Neural progenitor cell (in vitro differentiated cells): ENCODE measurements around the gene CREB3L2. TPM values are rescaled to one million over a fixed set of nuclear protein-coding genes. Genes with fewer than 3 reads are reported as not detected.

Source experiments
- DNase-seq: peaks from one replicate; pipeline ENCODE4 v3.0.0-alpha.2; 2016; ENCODE audit warnings: low spot score
- H2AFZ ChIP-seq: fragments of 200-600 bp; sonication (generic); replicated peaks from 2 replicates; pipeline ENCODE4 v1.6.1; 2016; ENCODE audit warnings: antibody characterized with exemption
- H3F3A ChIP-seq: fragments of 200-600 bp; sonication (generic); 2 replicates; pipeline ENCODE4 v1.6.1; 2016; ENCODE audit warnings: antibody characterized with exemption, low read depth
- H3K27ac ChIP-seq: fragments of 200-600 bp; sonication (generic); 2 replicates; pipeline ENCODE4 v1.5.1; 2016; ENCODE audit warnings: mild to moderate bottlenecking
- H3K27me3 ChIP-seq: fragments of 200-600 bp; sonication (generic); 2 replicates; pipeline ENCODE4 v1.6.1; 2016; ENCODE audit warnings: mild to moderate bottlenecking, moderate library complexity
- H3K36me3 ChIP-seq: fragments of 200-600 bp; sonication (generic); 2 replicates; pipeline ENCODE4 v1.5.1; 2016
- H3K4me1 ChIP-seq: fragments of 200-600 bp; sonication (generic); 2 replicates; pipeline ENCODE4 v1.6.1; 2016; ENCODE audit warnings: mixed run types
- H3K4me2 ChIP-seq: fragments of 200-600 bp; sonication (generic); 2 replicates; pipeline ENCODE4 v1.6.1; 2016
- H3K4me3 ChIP-seq: fragments of 200-600 bp; sonication (generic); 2 replicates; pipeline ENCODE4 v1.5.1; 2016
- H3K79me2 ChIP-seq: fragments of 200-600 bp; sonication (generic); 2 replicates; pipeline ENCODE4 v1.6.1; 2016; ENCODE audit warnings: low read depth
- H3K9ac ChIP-seq: fragments of 200-600 bp; sonication (generic); 2 replicates; pipeline ENCODE4 v1.6.1; 2016
- H3K9me3 ChIP-seq: fragments of 200-600 bp; sonication (generic); 2 replicates; pipeline ENCODE4 v1.5.1; 2016; ENCODE audit warnings: low read depth
- H4K20me1 ChIP-seq: fragments of 200-600 bp; sonication (generic); 2 replicates; pipeline ENCODE4 v1.6.1; 2016; ENCODE audit warnings: low read depth
- H3K27ac Mint-ChIP-seq: 3 replicates; pipeline ENCODE4 v1.8.0; 2021; ENCODE audit warnings: mixed read lengths
- H3K27me3 Mint-ChIP-seq: 2 replicates; pipeline ENCODE4 v1.8.0; 2022; ENCODE audit warnings: low read depth, mild to moderate bottlenecking, inconsistent platforms, moderate library complexity, mixed read lengths; ENCODE audit not compliant: insufficient read depth
- H3K36me3 Mint-ChIP-seq: 3 replicates; pipeline ENCODE4 v1.8.0; 2021; ENCODE audit warnings: mixed read lengths
- H3K4me1 Mint-ChIP-seq: 3 replicates; pipeline ENCODE4 v1.8.0; 2021; ENCODE audit warnings: mixed read lengths
- H3K4me3 Mint-ChIP-seq: 3 replicates; pipeline ENCODE4 v1.8.0; 2021; ENCODE audit warnings: mild to moderate bottlenecking, moderate library complexity, mixed read lengths
- H3K9me3 Mint-ChIP-seq: 3 replicates; pipeline ENCODE4 v1.8.0; 2020; ENCODE audit warnings: mixed read lengths
- EZH2 ChIP-seq: fragments of 200-600 bp; sonication (generic); IDR thresholded peaks from 2 replicates; pipeline ENCODE4 v1.6.1; 2017; ENCODE audit warnings: antibody characterized with exemption, mild to moderate bottlenecking, moderate library complexity
- EZH2phosphoT487 ChIP-seq: fragments of 200-600 bp; sonication (generic); IDR thresholded peaks from 2 replicates; pipeline ENCODE4 v1.6.1; 2017; ENCODE audit warnings: antibody characterized with exemption
- total RNA-seq: library from RNA; depleted of rRNA; stranded (reverse); fragments of >200 nt; gene quantifications from 2 replicates; pipeline ENCODE4 v1.2.3, GENCODE V29; 2015; ENCODE audit warnings: low replicate concordance
- TF ChIP-seq, protein P1 (sequence below): fragments of 200-600 bp; sonication (generic); IDR thresholded peaks from 2 replicates; pipeline ENCODE4 v1.5.1; 2017; ENCODE audit warnings: antibody characterized with exemption, mild to moderate bottlenecking

Gene CREB3L2
- total RNA-seq, 1 donor from 2014 or later: 9.9 TPM

DNA sequence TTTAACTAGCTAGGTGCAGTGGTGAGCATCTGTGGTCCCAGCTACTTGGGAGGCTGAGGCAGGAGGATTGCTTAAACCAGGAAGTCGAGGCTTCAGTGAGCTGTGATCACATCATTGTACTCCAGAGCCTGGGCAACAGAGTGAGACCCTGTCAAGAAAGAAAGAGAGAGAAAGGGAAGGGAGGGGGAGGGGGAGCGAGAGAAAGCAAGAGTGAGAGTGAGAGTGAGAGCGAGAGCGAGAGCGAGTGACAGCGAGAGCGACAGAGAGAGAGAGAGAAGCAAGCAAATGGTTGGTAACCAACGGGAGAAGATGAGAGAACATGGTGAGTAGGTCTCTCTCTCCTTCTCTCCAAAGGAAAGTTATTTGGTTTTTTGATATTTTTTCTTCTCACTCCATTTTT, 85.3 kb downstream of the CREB3L2 start:
- Histone ChIP-seq H3K9me3 (no peaks in the 10 kb centered on the region), H4K20me1 (no peaks in the 10 kb centered on the region), H2AFZ (no peak overlapping the region), H3K9ac (no peak overlapping the region), H3K36me3 (peaks cover 4% of the 10 kb centered on the region), H3K4me3 (no peak overlapping the region), H3K4me1 (no peaks in the 10 kb centered on the region), H3K79me2 (peaks cover 8% of the 10 kb centered on the region), H3K27ac (no peak overlapping the region), H3K27me3 (no peaks in the 10 kb centered on the region), H3F3A (no peaks in the 10 kb centered on the region), H3K4me2 (no peak overlapping the region)
- H3K27ac Mint-ChIP-seq: no peak overlapping the region
- H3K9me3 Mint-ChIP-seq: peaks cover 4% of the 10 kb centered on the region
- peaks cover 13% of the 10 kb centered on the region for H3K4me1 Mint-ChIP-seq
- no peak for TF ChIP-seq EZH2phosphoT487
- no peak for TF ChIP-seq EZH2
- TF ChIP-seq, protein P1, sequence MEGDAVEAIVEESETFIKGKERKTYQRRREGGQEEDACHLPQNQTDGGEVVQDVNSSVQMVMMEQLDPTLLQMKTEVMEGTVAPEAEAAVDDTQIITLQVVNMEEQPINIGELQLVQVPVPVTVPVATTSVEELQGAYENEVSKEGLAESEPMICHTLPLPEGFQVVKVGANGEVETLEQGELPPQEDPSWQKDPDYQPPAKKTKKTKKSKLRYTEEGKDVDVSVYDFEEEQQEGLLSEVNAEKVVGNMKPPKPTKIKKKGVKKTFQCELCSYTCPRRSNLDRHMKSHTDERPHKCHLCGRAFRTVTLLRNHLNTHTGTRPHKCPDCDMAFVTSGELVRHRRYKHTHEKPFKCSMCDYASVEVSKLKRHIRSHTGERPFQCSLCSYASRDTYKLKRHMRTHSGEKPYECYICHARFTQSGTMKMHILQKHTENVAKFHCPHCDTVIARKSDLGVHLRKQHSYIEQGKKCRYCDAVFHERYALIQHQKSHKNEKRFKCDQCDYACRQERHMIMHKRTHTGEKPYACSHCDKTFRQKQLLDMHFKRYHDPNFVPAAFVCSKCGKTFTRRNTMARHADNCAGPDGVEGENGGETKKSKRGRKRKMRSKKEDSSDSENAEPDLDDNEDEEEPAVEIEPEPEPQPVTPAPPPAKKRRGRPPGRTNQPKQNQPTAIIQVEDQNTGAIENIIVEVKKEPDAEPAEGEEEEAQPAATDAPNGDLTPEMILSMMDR: no peak
- peaks cover 4% of the 10 kb centered on the region for H3K27me3 Mint-ChIP-seq
- DNase-seq: no peak
- H3K4me3 Mint-ChIP-seq: no peak overlapping the region
- peaks cover 30% of the 10 kb centered on the region for H3K36me3 Mint-ChIP-seq

DNA sequence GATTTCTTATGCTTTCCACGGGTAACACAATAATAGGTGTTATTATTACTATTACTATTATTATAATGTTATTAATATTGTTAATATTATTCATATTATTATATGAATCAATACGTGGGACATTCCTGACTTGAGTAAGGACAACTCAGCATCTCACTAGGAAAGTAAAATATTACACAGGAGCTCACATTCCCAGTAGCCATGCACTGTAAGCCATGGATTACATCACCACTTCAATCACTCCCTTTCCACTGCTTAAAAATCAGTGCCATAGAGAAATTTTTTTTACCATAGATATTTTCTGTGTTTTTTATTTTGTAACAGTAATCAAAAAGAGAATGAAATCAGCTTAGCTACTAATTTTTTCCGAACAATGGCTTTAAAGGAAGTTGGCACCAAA, 86.6 kb downstream of the CREB3L2 start:
- peaks cover 4% of the 10 kb centered on the region for H3K36me3 ChIP-seq
- no peak overlapping the region for H3K27ac Mint-ChIP-seq
- no peak overlapping the region for H3K27ac ChIP-seq
- no peaks in the 10 kb centered on the region for H3K27me3 ChIP-seq
- H3K36me3 Mint-ChIP-seq: peaks cover 28% of the 10 kb centered on the region
- H3K27me3 Mint-ChIP-seq: peaks cover 4% of the 10 kb centered on the region
- H3K79me2 ChIP-seq: no peaks in the 10 kb centered on the region
- no peaks in the 10 kb centered on the region for H3F3A ChIP-seq
- no peak overlapping the region for H3K4me3 Mint-ChIP-seq
- peaks cover 13% of the 10 kb centered on the region for H3K4me1 Mint-ChIP-seq
- H3K4me3 ChIP-seq: no peak overlapping the region
- H3K4me1 ChIP-seq: no peaks in the 10 kb centered on the region
- no peak overlapping the region for H3K4me2 ChIP-seq
- TF ChIP-seq, protein P1: no peak
- TF ChIP-seq EZH2phosphoT487 (no peak), EZH2 (no peak)
- H3K9me3 ChIP-seq: no peaks in the 10 kb centered on the region
- no peak overlapping the region for H3K9ac ChIP-seq
- peaks cover 4% of the 10 kb centered on the region for H3K9me3 Mint-ChIP-seq
- H4K20me1 ChIP-seq: no peaks in the 10 kb centered on the region
- H2AFZ ChIP-seq: no peak overlapping the region
- no peak for DNase-seq

DNA sequence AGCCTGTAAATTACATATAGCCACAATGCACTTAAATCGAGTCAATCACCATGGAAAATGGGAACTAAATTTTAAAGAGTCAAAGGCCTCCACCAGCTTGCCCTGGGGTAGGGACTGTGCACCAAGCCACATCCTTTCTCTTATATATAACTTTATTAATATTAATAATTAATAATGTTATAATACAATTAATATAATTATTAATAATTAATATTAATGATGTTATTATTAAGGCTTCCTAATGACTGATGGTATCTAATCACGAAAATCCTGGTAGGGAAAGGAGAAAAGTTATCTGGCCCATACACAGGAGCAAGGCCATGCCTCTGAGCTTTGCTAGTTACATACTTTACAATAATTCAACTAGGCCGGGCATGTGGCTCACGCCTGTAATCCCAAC, 87.9 kb downstream of the CREB3L2 start:
- peaks cover 7% of the 10 kb centered on the region for H3K27me3 Mint-ChIP-seq
- no peaks in the 10 kb centered on the region for H4K20me1 ChIP-seq
- no peaks in the 10 kb centered on the region for H3K36me3 ChIP-seq
- peaks cover 39% of the 10 kb centered on the region for H3K36me3 Mint-ChIP-seq
- H3K4me1 Mint-ChIP-seq: peaks cover 13% of the 10 kb centered on the region
- H2AFZ ChIP-seq: no peak overlapping the region
- TF ChIP-seq EZH2 (no peak), EZH2phosphoT487 (no peak)
- TF ChIP-seq, protein P1: no peak
- H3K27ac Mint-ChIP-seq: no peak overlapping the region
- no peak overlapping the region for H3K4me2 ChIP-seq
- no peak overlapping the region for H3K9ac ChIP-seq
- no peaks in the 10 kb centered on the region for H3F3A ChIP-seq
- no peak overlapping the region for H3K4me3 ChIP-seq
- DNase-seq: no peak
- H3K9me3 ChIP-seq: no peaks in the 10 kb centered on the region
- H3K9me3 Mint-ChIP-seq: no peaks in the 10 kb centered on the region
- no peaks in the 10 kb centered on the region for H3K27me3 ChIP-seq
- no peak overlapping the region for H3K4me3 Mint-ChIP-seq
- H3K27ac ChIP-seq: no peak overlapping the region
- H3K79me2 ChIP-seq: no peaks in the 10 kb centered on the region
- no peaks in the 10 kb centered on the region for H3K4me1 ChIP-seq
